DMS79 treated with DMSO at 0.1 percent for 48 hours (cell line): ENCODE results near the gene CS.
"Not testable (repeated sequence)": the region's sequence is repeated elsewhere in the genome, so short reads cannot be mapped to it uniquely, and the experiment has no call there.

Source experiments
- DNase-seq: peaks from one replicate; lab custom pipeline; 2025; lab: John Stamatoyannopoulos, UW

CS gene

DNA sequence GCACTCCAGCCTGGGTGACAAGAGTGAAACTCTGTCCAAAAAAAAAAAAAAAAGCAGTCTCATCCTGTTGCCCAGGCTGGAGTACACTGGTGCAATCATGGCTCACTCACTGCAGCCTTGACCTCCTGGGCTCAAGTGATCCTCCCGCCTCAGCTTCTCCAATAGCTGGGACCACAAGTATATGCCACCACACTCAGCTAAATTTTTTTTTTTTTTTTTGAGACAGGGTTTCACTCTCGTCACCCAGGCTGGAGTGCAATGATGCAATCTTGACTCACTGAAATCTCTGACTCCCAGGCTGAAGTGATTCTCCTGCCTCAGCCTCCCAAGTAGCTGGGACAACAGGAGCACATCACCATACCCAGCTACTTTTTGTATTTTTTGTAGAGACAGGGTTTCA lies 20.9 kb upstream of the CS start:
- no peak for DNase-seq

DNA sequence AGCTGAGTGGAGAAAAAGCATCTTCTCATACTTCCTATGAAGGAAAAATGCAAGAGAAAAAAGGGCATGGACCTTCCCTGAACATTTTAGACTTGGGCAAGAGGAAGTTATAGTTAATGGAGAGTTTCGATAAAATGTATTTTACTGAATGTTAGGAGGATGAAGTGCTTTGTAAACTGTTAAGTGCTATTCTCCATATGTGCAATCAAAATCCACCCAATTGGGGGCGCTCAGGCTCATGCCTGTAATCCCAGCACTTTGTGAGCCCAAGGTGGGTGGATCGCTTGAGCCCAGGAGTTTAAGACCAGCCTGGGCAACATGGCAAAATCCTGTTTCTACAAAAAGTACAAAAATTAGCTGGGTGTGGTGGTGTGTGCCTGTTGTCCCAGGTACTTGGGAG lies 17.5 kb upstream of the CS start:
- DNase-seq, result no peak

DNA sequence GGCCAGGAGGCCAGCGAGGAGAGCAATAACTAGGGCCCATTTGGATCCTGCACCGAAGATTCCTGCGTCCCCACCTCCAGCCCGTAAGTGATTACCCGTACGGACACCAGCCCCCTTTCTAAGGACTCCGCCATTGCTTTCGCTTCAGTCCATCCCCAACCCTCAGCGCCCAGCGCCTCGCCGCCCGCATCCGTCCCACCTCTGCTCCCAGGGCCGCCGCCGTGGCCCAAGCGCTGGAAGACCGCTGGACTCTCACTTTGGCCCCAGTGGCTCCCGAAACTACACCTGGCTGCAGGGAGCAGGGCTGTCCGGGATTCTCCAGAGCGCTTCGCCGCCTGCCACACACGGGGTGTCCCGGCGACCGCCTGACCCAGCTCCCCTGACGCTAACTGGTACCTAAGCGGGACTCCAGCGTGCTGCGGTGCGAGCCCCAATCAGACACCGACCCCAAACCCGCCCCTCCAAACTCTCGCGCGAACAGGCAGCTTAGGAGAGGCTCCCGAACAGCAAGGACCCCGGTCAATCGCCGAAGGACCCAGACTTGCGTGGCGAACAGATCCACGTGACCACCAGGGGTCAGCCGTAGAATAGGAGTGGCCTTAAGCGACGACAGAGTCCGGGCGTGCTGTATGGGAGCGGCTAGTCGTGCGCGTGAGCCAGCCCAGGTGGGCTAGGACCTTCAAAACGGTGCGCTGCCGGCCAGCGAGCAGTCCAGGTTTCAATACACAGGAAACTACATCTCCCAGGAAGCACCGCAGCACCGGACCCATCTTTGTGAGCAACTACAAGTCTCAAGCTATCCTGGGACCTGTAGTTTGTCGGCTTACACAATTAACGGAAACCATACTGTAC lies 15.7 kb upstream of the CS start, which contains the start of gene CNPY2:
Gene CNPY2 (minus strand): TSS at position 367 of the 852 bp plus-strand sequence. CDS start 771 bp downstream, outside the sequence.
- DNase-seq, result peak; percentile 84

DNA sequence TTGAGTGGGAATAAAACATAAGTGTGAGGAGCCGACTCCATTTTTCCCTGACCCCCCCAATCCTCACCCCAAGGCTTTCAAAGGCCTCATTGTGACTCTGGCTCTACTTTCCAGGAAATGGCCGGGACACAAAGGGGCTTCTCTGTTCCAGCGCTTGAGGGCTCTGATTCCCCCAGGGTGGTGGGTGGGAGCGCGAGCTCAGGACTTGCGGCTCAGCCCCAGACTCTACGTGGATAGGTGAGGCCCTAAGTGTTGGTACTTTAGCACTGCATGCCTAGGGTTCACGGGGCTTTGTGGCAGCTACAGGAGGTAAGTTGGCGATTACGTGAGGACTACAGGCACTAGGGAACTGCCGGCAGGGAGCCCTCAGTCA lies 15.1 kb upstream of the CS start:
- no peak for DNase-seq

DNA sequence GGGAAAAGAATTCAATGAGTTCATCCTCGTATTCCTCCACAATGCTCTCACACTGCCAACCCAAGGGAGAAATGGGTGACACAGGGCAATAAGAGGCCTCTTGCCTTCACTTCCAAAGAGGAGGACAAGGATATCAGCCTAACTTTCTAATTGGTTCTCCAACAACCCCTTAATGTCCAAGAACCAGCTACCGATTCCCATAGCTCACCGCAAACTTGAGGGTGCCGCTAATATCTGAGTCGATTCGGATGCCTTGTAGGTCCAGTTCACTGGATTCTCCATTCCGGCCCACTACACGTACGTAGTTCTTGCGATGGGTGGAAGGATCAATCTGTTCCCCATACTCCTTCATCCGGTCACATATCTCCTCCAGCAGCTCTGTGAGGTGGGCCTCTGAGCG lies 10.9 kb upstream of the CS start:
- DNase-seq, result no peak

DNA sequence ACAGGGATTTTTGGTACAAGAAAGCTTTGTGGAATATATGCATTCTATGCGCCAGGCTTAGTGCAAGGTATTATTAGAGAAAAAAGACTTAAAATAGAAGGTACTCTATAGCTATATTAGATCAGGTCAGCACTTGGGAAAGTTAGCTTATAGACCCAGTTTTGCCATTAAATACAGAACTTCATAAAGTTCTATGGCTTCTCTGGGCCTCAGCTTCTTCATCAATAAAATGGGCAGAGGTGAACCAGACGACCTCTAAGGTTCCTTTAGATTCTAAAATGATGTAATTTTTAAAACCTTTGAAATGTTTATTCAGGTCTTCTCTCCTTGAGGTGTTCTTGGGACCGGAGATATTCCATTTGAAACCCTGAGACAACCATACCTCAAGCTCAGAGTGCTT lies 8.6 kb upstream of the CS start:
- DNase-seq, result no peak

DNA sequence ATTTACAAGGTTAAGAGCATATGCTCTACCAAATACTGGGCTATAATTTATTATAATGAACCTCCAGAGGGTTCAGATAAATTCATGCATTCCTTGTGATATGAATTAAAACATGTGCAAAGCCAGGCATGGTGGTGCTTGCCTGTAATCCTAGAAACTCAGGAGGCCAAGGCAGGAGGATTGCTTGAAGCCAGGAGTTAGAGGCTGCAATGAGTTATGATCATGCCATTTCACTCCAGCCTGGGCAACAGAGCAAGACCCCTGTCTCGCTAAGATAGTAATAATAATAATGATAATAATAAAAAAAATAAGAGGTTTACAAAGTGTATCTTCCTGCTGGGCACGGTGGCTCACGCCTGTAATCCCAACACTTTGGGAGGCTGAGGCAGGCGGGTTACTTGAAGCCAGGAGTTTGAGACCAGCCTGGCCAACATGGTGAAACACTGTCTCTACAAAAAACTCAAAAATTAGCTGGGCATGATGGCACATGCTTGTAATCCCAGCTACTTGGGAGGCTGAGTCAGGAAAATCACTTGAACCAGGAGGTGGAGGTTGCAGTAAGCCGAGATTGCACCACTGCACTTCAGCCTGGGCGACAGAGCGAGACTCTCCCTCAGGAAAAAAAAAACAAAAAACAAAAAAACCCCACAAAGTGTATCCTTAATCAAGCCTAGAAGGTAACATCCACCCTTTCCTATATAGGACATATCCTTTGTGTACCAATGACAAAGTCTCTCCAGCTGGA lies 7.3 kb upstream of the CS start:
- DNase-seq, result no peak

DNA sequence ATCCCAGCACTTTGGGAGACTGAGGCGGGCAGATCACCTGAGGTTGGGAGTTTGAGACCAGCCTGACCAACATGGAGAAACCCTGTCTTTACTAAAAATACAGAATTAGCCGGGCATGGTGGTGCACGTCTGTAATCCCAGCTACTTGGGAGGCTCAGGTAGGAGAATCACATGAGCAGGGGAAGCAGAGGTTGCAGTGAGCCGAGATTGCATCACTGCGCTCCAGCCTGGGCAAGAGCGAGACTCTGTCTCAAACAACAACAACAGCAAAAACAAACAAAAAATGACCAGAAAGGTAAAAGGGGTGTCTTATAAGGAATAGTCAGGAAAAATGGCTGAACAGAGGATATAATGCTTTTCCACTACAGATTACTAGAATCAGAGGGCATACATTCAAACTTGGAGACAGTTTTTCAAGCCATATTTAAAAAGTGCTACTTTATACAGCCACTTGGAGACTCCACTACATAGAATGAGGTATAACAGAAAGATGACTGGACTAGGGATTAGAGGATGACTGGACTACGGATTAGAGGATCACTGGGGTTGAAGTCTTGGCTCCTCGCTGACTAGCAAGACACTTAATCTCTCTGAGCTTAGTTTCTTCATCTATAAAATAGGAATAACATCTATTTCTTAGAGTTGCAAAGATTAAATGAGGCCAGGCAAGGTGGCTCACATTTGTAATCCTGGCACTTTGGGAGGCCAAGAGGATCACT lies 4.9 kb upstream of the CS start:
- DNase-seq, result no peak

DNA sequence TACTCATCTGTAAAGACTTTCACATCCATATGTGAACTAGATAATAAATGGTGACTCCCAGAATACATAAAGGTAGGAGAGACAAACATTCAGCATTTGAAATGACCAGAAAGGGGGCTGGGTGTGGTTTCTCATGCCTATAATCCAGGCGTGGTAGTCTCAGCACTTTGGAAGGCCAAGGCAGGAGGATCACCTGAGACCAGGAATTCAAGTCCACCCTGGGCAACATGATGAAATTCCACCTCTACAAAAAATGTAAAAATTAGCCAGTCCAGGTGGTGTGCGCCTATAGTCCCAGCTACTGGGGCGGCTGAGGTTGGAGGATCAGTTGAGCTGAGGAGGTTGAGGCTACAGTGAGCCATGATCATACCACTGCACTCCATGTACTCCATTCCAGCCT lies 4.1 kb upstream of the CS start:
- DNase-seq, result no peak

DNA sequence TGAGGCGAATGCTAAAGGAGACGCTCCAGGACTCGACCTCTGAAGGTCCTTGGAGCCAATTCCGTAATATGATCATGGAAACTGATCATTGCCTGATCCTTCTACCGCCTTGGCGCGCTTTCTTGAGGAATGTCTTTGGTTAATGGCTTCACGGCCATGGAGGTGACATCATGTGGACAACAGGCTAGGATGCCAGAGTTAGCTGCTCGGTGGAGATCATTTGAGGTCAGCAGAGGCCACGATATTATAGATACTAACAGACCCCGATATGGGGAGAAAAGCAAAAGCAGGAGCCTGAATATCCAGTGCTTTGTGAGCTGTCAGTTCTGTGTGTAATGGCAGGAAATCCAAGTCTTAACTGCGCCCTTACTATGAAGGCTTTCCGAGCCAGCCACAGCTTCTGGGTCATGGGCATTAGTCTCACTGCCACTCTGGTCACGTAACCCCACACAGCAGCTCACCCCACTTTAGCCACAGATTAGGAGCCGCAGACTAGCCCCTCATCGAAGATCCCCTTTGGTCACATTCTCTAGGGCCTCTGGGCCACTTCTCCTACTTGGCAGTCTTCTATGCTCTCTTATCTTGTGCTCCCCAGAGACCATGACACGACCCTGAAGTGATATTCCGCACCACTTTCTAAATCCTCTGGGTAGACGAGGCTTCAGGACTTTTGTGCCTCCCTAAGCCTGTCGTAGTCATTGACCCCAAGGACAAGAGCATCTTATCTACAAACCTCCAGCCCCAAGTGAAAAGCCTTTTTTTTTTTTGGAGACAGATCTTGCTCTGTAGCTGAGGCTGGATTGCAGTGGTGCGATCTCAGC lies 724 bp upstream of the CS start:
- no peak for DNase-seq

DNA sequence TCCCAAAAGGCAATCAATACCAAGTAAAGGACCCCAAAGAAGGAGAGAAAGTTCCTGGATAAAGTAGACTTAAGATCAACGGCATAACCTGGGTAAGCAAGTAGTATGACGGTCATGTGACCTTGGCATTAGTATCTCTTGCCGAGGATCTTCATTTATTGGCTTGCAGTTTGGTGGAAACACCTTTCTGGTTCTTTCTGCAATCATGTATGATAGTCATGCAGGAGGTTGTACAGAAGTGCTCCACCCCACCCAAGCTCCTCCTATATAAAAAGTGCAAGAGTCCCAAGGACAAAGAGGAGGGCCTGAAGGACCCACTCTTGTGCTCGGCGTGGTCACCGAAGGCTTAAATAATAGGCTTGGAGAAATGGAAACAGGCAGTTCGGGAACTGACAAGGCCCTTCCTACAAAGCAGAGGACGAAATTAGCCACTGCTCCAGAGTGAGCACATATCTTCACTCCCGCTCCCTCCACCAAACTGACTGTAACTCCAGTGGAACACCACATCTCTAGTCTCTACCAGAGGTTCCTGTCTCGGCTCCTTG lies 750 bp downstream of the CS start:
- DNase-seq, result no peak

DNA sequence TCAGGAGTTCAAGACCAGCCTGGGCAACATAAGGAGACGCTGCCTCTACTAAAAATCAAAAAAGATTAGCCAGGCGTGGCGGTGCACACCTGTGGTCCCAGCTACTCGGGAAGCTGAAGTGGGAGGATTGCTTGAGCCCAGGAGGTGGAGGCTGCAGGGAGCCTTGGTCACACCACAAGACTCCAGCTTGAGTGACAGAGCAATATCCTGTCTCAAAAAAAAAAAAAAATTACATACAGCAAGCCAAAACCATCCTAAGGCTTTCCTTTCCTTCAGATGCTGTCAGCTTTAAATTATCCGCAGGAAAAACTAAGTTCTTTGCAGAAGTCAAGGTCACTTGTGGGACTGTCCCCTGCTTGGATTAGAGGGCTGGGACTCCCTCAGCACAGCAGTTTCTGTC lies 1.3 kb downstream of the CS start:
- DNase-seq, result no peak

DNA sequence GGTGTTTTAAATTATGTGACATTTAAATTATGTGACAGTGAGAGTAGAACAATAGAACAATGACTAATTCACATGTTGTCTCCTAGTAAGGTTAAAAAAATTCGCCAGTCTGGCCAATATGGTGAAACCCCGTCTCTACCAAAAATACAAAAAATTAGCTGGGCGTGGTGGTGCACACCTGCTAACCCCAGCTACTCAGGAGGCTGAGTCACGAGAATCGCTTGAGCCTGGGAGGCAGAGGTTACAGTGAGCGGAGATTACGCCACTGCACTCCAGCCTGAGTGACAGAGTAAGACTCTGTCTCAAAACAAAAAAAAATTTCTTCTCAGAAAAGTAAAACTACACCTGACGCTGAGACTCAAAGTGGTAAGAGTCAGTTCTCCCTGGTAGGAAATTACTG lies 2.7 kb downstream of the CS start:
- no peak for DNase-seq

DNA sequence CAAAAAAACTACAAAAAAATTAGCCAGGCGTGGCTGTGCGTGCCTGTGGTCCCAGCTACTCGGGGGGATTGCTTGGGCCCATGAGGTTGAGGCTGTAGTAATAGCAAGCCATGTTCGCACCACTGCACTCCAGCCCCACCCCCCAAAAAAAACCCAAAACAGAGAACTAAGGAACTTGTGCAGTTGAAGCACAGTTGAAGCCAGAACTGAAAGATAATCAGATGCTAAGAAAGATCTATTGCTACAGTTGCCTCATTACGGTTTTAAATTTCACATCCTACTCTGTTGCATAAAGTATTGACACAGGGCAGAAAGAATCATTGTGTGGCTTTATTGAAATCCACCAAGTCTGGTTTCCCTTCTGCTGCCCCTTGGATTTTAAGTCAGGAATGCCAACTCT lies 3.8 kb downstream of the CS start:
- no peak for DNase-seq

DNA sequence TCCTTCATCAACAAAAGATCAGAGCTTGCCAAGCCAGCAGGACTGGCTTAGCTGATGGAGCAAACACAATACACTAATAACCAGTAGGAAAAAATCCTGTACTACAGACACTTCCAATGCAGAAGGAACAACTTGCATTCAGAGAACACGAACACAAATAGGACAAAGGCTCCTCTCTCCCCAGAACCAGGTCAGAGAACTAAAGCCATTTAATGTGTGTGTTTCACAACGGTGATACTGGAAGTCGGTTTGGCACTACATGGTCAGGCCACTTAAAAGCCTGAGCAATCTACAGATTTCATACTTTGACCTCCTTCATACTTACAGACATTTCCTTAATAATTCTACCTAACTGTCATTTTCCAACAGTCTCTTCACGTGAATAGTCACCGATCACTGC lies 6.3 kb downstream of the CS start:
- no peak for DNase-seq

DNA sequence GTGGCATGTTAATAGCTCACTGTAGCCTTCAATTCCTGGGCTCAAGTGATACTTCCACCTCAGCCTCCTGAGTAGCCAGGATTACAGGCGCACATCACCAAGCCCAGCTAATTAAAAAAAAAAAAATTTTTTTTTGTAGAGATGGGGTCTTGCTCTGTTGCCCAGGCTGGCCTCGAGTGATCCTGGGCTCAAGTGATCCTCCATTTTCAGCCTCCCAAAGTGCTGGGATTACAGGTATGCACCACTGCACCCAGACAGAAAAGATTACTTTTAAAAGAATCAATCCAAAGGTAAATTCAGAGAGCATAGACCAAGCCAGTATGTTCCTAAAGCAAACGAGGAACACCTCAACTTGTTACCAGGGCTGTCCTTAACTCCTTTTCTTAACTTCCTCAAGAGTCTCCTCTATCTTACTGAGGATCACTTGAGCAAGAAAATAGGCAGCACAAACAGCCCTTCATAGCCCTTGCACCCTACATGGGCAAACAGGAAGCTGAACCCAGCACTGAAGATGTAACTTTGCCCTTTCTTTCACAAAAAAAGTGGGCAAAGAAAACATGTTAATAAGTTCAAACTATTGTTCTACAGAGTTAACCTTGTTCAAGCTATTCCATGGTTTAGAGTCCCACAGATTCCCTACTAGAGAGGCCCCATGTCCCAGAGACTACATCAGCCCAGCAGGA lies 11.3 kb downstream of the CS start:
- DNase-seq, result no peak

DNA sequence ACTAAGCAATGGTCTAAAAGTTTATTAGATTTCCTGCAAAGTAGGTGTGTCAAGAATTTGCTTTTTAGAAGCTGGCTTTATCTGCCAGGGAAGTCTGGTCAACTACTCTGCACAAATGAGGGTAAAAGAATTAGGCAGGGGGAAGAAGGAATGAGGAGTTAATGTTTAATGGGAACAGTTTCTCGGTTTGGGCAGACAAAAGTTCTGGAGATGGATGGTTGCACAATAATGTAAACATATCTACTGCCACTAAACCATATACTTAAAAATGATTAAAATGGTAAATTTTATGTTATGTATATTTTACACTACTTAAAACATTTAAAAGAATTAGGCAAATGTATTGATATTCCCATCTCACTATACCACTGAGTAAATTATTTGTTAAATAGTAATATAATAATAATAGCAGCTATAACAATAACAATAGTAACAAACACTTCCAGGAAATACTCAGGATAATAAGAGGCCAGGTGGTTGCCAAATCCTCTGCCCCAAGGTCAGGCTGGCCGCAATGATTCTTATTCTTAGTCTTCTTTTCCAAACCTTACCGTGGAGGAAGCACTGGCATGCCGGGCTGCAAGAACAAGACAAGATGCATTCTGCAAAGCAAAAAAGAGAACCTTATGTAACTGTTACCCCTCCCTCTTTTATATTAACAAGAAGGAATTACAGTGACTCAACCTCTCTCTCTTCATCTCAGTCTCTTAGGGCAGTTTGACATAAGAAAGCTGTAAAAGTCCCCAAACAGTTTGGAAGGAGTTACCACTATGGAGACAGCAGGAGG lies 13.9 kb downstream of the CS start:
- no peak for DNase-seq

DNA sequence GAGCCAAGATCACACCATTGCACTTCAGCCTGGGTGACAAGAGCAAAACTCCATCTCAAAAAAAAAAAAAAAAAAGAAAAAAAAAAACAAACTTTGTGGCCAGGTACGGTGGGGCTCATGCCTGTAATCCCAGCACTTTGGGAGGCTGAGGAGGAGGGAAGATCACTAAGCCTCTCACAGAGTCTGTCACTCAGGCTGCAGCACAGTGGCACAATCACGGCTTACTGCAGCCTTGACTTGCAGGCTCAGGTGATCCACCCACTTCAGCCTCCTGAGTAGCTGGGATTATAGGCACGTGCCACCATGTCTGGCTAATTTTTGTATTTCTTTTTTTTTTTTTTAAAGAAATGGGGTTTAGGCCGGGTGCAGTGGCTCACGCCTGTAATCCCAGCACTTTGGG lies 15.9 kb downstream of the CS start:
- not testable (repeated sequence) for DNase-seq

DNA sequence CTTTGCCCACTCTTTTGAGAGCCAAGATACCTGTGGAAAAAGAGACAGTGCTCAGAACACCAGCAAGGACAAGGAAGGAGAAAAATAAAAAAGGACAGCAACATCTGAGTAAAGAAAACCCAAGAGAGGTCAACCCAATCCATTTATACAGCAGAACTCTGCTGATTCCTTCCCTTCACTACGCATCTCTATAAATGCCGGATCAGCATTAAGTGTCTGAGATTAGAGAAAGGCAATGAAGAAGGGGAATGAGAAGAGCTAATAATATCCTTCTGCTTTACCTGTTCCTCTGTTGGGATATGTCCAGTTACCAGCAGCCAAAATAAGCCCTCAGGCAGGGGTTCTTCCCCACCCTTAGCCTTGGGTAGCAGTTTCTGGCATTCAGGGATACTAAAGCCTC lies 17.6 kb downstream of the CS start:
- no peak for DNase-seq

DNA sequence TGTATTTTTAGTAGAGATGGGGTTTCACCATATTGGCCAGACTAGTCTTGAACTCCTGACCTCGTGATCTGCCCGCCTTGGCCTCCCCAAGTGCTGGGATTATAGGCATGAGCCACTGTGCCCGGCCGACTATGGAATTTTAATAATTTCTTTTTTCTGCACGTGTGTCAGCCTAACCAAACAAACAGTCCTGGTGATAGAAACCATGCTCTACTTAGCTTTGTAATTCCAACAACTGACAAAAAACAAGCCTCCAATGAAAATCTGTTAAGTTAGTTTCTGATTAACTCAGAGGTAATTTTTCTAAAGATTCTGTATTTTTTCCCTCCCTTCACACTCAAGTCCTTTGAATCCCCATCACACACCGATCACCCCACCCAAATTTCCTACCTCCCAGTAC lies 18.1 kb downstream of the CS start:
- DNase-seq, result no peak
